HUES6 (cell line): Measurements from ENCODE around the gene C1QL1.

ENCODE experiments used
- H3K27ac ChIP-seq: 2 replicates; pipeline ENCODE4 v1.7.0; 2013; ENCODE audit warnings: low read depth, mild to moderate bottlenecking, low read length, inconsistent platforms
- H3K27me3 ChIP-seq: 2 replicates; pipeline ENCODE4 v1.6.1; 2013; ENCODE audit warnings: low read length; ENCODE audit not compliant: control insufficient read depth, insufficient read depth
- H3K36me3 ChIP-seq: 2 replicates; pipeline ENCODE4 v1.6.1; 2013; ENCODE audit warnings: low read length; ENCODE audit not compliant: control insufficient read depth, insufficient read depth
- H3K4me1 ChIP-seq: 2 replicates; pipeline ENCODE4 v1.6.1; 2013; ENCODE audit warnings: low read length; ENCODE audit not compliant: control insufficient read depth, insufficient read depth
- H3K4me3 ChIP-seq: 2 replicates; pipeline ENCODE4 v1.5.1; 2013; ENCODE audit warnings: low read depth, low read length
- H3K9ac ChIP-seq: one replicate; pipeline ENCODE4 v1.6.1; 2013; ENCODE audit warnings: mild to moderate bottlenecking, low read length
- H3K9me3 ChIP-seq: 2 replicates; pipeline ENCODE4 v1.6.1; 2013; ENCODE audit warnings: low read depth, low read length; ENCODE audit not compliant: control insufficient read depth, insufficient read depth

Gene C1QL1

GRCh38 chr17:45003877-45004276, 35.8 kb upstream of the C1QL1 start:
- Histone ChIP-seq H3K9me3 (peaks cover 7% of the 10 kb centered on the region), H3K27ac (no peak overlapping the region), H3K4me3 (no peak overlapping the region), H3K9ac (peak overlapping the region; percentile 49), H3K4me1 (peaks cover 32% of the 10 kb centered on the region), H3K36me3 (no peaks in the 10 kb centered on the region), H3K27me3 (no peaks in the 10 kb centered on the region; the same call in 1 of the 2 replicates)

GRCh38 chr17:45001310-45001709, 33.2 kb upstream of the C1QL1 start:
- H3K27ac ChIP-seq: no peak overlapping the region
- peaks cover 22% of the 10 kb centered on the region for H3K4me1 ChIP-seq
- H3K9ac ChIP-seq: no peak overlapping the region
- peaks cover 7% of the 10 kb centered on the region for H3K9me3 ChIP-seq
- H3K4me3 ChIP-seq: no peak overlapping the region
- H3K36me3 ChIP-seq: no peaks in the 10 kb centered on the region
- H3K27me3 ChIP-seq: no peaks in the 10 kb centered on the region; the same call in 1 of the 2 replicates

DNA sequence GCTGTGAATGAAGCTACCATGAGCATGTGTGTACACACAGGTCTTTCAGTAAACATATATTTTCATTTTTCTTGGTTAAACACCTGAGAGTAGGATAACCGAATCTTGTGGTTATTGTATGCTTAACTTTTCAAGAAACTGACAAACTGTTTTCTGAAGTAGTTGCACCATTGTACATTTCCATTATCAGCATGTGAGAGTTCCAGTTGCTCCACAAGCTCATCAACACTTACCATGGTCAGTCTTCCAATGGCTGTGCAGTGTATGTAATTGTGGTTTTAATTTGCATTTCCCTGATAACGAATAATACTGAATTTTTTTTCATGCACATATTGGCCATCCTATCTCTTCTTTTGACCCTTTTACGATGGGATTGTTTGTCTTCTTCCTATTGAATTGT, 31.3 kb upstream of the C1QL1 start:
- H3K27ac ChIP-seq: no peak overlapping the region
- no peaks in the 10 kb centered on the region for H3K36me3 ChIP-seq
- no peak overlapping the region for H3K9ac ChIP-seq
- H3K27me3 ChIP-seq: no peaks in the 10 kb centered on the region; the same call in 1 of the 2 replicates
- peaks cover 15% of the 10 kb centered on the region for H3K4me1 ChIP-seq
- peaks cover 7% of the 10 kb centered on the region for H3K9me3 ChIP-seq
- H3K4me3 ChIP-seq: no peak overlapping the region

DNA sequence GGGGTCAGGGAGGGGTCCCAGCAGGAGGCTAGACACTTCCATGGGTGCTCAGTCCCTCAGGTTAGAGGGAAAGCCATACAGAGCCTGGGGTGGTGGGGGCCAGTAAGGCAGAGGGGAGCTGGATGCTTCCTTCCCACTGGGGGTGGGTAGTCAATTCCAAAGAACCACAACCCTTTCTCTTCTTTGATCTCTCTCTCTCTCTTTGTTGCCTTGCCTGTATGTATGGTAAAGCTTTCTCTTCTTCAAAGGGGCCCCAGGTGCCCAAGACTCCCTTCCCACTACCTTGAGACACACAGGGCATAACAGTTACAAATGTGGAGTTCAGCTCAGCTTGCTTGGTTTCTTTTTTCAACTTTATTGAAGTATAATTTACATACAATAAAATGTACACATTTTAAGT, 30.5 kb upstream of the C1QL1 start:
- Histone ChIP-seq H3K4me3 (no peak overlapping the region), H3K36me3 (no peaks in the 10 kb centered on the region), H3K9me3 (peaks cover 7% of the 10 kb centered on the region), H3K4me1 (peaks cover 8% of the 10 kb centered on the region), H3K27ac (no peak overlapping the region), H3K9ac (no peak overlapping the region), H3K27me3 (no peaks in the 10 kb centered on the region)

DNA sequence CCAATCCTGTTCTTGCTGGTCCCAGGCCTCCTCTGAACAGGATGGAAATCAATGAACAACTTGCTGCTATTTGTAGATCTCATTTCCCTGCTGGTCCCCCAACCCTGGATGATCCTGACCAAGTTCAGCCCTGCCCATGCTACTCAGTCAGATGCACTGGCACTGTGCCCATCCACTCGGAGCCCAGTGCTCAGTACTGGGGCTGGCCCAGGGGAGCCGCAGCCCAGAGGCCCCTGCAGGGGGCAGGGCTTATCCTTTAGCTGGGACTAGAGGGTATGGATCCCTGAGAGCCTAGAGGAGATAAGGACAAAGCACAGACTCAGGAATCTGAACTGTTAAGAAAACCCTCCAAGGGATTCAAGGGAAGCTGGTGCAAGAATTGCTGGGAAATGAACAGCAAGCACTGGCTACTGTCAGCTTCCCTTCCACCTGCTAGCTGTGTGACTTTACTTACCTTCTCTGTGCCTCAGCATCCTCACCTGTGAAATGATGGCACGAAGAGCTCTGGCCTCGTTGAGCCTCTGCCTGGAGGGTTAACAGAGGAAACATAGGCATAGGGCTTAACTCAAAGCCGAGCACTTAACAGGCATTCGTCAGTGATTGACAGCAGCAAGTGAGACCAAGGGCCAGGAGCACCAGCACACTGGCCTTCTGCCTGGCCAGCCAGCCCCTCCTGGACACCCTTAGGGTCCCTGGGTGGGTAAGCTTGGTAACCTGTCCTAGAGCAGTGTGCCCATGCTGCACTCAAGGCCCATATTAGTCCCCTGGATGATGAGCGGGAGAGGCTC, 29.8 kb upstream of the C1QL1 start:
- H3K4me1 ChIP-seq: peaks cover under 1% of the 10 kb centered on the region; the same call in 1 of the 2 replicates
- no peaks in the 10 kb centered on the region for H3K27me3 ChIP-seq
- no peak overlapping the region for H3K27ac ChIP-seq
- H3K4me3 ChIP-seq: no peak overlapping the region
- H3K9ac ChIP-seq: no peak overlapping the region
- peaks cover 7% of the 10 kb centered on the region for H3K9me3 ChIP-seq
- no peaks in the 10 kb centered on the region for H3K36me3 ChIP-seq

- Histone ChIP-seq H3K4me1 (peaks cover 6% of the 10 kb centered on the region; the same call in 1 of the 2 replicates), H3K36me3 (no peaks in the 10 kb centered on the region), H3K9ac (no peak overlapping the region), H3K27me3 (no peaks in the 10 kb centered on the region), H3K4me3 (no peak overlapping the region), H3K27ac (no peak overlapping the region), H3K9me3 (peaks cover 7% of the 10 kb centered on the region)
These were observed 28.2 kb upstream of the C1QL1 start for GRCh38 chr17:44996304-44996703.

DNA sequence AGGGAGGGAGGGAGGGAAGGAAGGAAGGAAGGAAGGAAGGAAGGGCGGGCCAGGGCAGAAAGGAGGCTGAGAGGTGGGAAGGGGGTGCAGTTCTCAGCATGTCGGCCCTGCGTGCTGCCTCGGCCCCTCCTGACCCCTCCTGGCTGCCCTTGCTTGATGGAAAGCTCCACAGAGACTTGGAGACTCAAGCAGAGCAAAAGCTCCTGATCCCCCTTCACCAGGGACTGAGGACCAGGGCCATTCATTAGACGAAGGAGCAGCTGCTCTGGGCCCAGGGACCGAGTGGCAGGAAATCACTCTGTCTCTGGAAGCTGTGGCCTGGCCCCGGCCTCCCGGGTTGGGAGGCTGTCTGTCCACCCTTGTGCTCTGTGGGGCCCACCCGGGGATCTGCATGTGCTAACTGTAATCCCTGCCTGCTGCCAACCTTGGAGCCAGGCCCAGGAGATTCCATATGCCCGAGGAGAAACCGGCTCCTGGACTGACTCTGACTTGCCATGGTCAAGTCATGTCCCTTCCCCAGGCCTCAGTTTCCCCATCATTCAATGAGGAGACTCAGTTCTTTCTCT, 27.4 kb upstream of the C1QL1 start:
- Histone ChIP-seq H3K4me3 (no peak overlapping the region), H3K36me3 (no peaks in the 10 kb centered on the region), H3K9me3 (peaks cover 7% of the 10 kb centered on the region), H3K9ac (no peak overlapping the region), H3K27ac (no peak overlapping the region), H3K4me1 (peaks cover 8% of the 10 kb centered on the region; the same call in 1 of the 2 replicates), H3K27me3 (no peaks in the 10 kb centered on the region)

GRCh38 chr17:44992242-44992939, 24.3 kb upstream of the C1QL1 start:
- H3K9ac ChIP-seq: no peak overlapping the region

GRCh38 chr17:44990994-44991393, 22.9 kb upstream of the C1QL1 start:
- H3K27me3 ChIP-seq: peaks cover under 1% of the 10 kb centered on the region; the same call in 1 of the 2 replicates
- no peak overlapping the region for H3K4me3 ChIP-seq
- H3K4me1 ChIP-seq: peaks cover 23% of the 10 kb centered on the region
- no peak overlapping the region for H3K9ac ChIP-seq
- H3K27ac ChIP-seq: no peak overlapping the region
- no peaks in the 10 kb centered on the region for H3K9me3 ChIP-seq
- H3K36me3 ChIP-seq: no peaks in the 10 kb centered on the region

More at GRCh38 chr17:44992242-44992939, 24.3 kb upstream of the C1QL1 start:
- Histone ChIP-seq H3K4me1 (peaks cover 20% of the 10 kb centered on the region), H3K4me3 (no peak overlapping the region), H3K27me3 (no peaks in the 10 kb centered on the region), H3K9me3 (no peaks in the 10 kb centered on the region), H3K27ac (no peak overlapping the region), H3K36me3 (no peaks in the 10 kb centered on the region)

- Histone ChIP-seq H3K4me1 (peaks cover 23% of the 10 kb centered on the region), H3K36me3 (no peaks in the 10 kb centered on the region), H3K4me3 (no peak overlapping the region), H3K9ac (no peak overlapping the region), H3K9me3 (no peaks in the 10 kb centered on the region), H3K27me3 (peaks cover 6% of the 10 kb centered on the region; the same call in 1 of the 2 replicates), H3K27ac (no peak overlapping the region)
These were observed 21.5 kb upstream of the C1QL1 start for GRCh38 chr17:44989552-44990138.
